M059J (cell line): Measurements from ENCODE around the gene CHKA. TPM values are rescaled to one million over a fixed set of nuclear protein-coding genes. Genes with fewer than 3 reads are reported as not detected.

Source experiments
- DNase-seq: peaks from one replicate; pipeline ENCODE4 v3.0.0-alpha.2; 2012; ENCODE audit warnings: low read depth
- total RNA-seq: library from RNA; depleted of rRNA; stranded (reverse); fragments of >200 nt; shearing (Covaris generic); gene quantifications from 2 replicates; pipeline ENCODE4 v1.2.3, GENCODE V29; 2014

The CHKA gene
- total RNA-seq, 1 experiment from 2014 or later, result 13.7 TPM

DNA sequence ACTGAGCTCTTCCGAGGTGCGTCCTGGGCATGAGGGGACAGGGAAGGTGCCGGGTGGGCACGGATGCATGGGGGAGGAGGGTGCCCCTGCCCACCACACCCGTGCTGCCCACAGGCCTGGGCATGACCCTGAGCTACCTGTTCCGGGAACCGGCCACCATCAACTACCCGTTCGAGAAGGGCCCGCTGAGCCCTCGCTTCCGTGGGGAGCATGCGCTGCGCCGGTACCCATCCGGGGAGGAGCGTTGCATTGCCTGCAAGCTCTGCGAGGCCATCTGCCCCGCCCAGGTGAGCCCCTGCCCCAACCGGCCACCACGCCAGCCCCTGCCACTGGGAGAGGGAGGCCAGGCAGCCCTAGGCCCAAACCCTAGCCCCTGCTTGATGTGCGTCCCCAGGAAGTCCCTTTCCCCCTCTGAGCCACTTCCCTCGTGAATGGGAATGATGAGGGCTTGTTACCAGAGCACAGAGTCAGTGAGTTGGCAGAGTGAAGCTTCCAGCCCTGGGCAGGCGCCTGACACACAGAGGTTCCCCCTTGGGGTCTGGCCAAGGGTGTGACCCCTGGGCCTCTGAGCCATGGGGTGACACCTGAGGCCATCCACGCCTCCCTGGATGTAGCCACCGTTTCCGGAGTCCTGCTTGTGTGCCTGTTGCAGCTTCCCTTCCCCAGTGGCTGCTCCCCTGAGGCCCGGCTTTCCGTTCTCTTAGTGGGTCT lies 88.0 kb downstream of the CHKA start:
- no peak for DNase-seq

DNA sequence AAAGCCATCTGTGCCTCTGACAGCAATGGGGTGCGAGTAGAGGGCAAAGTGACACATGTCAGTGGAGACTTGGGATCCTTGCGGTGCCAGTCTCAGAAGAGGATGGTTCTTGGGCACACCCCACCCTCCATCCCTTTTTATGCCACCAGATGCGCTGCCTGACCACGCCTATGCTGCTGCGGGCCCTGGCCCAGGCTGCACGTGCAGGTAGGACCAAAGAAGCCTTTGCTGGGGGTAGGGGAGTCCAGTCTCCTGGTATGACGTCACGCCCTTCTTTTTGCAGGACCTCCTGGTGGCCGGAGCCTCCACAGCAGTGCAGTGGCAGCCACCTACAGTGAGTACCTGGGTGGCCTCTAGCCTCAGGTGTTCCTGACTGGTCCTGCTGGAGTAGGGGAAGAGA lies 89.2 kb downstream of the CHKA start:
- no peak for DNase-seq

DNA sequence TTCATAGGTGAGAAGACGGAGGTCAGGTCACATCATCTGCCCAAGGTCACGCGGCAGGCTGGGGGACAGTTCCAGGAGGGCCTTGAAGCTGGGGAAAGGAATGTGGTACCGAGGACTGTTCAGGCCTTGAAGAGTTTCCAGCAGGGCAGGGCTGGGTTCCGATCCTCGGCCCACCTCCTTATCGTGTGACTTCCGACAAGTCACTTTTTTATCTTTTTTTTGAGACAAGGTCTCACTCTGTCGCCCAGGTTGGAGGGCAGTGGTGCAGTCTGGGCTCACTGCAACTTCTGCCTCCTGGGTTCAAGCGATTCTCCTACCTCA lies 90.1 kb downstream of the CHKA start:
- DNase-seq, result no peak

DNA sequence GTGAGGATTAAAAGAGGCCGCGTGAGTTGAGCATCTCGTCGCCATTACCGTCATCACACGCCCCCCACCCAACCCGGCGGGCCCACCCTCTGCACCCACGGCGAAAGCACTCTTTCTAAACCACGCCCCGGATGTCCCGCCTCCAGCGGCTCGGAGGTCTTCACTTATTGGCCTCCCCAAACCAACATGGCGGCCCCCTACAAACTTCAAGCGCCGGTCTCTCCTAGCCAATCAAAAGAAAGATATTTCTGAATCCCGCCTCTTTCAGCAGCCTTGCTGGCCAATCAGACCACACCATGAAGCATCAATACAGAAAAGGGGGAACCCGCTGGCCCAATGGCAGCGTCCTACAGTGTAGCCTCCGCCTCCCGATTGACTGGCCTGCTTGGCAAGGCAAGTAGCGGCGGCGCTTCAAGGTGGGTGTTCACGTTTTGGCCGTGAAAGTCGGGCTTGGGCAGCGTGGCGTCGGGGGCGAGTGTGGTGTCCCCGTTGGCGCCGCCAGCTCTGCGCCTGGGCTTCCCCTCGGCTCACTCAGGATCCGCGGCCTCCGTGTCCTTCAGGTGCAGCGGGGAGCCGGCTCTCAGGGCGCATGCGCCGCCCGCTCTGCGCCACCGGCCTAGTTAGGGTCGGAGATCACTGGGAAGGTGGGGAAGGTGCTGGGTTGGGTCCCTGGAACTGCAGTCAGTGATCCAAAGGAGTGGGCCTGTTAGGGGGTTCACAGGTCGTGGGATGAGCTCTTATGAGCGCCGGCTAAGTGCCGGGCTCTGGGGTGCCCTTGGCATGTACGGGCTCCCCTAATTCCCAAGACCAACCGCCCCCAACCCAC lies 90.7 kb downstream of the CHKA start, which contains the start of gene NDUFS8:
Gene NDUFS8, plus strand, starts transcription at position 364 of the 826 bp plus-strand sequence. CDS start 1,471 bp downstream, outside the sequence.
- DNase-seq, result peak; percentile 99

DNA sequence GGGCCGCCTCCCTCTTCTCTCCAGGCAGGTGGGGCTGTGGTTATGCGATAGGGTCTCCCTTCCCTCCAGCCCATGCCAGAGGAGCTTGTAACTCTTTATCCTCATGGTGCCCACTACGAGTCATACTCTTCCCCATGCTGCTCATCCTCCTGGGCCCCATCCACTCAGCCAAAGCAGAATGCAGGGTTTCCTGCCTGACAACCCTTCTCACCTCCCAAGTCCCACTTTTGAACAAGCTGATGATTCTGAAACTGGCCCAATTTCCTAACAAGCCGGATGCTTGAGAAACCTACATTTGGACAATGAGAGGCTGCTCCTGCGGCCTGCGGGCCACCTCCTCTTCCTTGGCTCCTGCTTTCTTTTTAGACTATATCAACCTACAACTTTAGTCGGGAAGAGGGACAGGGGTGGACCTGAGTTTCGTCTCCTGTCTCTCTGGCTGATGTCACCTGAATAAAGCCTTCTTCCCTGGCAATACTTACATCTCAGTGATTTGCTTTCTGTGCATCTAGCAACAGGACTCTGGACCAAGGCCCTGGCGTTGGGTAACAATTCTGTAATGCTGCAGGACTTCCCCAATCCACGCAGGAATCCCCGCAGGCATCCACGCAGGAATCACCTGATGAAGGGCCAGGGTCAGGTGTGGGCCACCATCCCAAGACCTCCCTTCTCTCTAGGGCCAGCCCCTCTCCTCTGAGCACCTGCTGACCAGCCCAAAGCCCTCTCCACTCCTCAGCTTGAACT lies 92.2 kb downstream of the CHKA start:
- peak; percentile 73 for DNase-seq

DNA sequence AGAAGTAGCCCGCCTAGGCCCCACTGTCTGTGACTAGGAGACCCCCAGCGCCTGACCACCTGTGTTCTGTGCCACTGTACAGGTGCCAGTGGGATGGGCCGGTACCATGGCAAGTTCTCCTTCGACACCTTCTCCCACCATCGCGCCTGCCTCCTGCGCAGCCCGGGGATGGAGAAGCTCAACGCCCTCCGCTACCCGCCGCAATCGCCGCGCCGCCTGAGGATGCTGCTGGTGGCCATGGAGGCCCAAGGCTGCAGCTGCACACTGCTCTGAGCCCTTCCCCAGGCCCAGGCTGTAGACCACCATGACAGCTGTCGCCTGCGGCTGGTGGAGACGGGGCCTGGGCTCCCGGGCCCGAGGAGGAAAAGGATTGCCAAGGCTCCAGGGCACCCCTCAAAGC lies 93.5 kb downstream of the CHKA start:
- DNase-seq, result no peak

DNA sequence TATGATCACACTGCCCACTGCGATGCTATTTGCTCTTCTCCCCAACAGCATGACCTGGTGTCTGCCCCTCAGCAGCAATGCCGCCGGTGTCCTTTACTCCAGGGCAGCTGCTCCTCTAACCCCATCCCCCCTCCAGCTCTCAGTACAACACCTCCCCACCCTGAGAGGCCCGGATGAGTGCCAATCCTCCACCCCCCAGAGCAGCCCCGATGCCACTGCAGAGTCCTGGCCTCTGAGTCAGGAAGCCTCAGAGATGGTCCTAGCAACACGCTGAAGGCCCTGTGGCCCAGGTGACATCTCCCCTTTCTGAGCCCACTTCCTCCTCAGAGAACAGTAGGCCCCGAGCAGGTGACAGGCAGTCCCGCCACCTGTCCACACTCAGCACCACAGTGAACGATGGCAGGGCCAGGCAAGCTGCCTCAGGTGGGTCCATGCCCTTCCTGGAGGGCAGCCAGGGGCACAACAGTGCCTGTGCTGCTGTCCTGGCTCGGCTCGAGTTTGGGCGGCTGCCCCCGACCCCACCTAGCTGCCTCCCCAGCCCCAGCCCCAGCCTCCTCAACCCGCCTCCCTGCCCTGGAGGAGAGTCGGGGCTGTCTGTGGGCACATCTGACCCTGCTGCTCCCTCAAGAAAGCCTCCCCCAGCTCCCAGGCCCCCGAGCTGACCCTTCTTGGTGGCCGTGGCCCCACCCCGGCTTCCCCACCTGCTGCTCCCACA lies 94.6 kb downstream of the CHKA start:
- peak; percentile 52 for DNase-seq

DNA sequence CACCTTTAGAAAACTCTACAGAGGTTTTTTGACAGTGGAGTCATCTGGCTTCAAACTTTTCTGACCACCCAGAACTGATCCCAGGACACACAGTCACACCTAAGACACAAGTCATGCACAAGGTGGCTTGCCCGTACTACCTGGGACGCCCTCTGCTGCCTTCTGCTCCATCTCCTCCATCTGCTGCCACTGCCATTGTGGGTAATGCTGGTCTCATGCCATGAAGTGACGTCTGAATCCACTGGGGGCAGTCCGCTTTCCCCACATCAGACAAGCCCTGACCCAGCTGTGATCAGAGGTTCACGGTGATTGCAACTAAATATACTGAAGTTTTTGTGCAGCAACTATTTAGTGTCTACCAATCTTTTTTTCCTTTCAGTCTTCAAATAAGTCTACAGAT lies 96.1 kb downstream of the CHKA start:
- DNase-seq, result no peak

DNA sequence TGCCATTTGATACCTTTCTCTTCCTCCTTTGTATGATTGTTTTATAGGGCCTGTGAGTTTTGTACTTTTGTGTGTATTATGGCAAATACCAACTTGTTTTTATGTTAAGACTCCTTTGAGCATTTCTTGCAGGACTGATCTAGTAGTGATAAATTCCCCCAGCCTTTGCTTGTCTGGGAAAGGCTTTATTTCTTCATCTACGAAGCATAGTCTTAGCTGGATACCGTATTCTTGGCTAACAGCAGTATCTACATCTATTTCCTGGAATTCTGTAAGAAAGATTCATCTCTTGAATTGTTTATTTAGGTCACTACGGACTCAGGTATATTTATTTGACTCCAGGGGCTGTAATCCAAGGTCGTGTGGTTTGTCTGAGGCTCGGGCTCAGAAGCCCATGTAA lies 96.7 kb downstream of the CHKA start:
- DNase-seq, result no peak

DNA sequence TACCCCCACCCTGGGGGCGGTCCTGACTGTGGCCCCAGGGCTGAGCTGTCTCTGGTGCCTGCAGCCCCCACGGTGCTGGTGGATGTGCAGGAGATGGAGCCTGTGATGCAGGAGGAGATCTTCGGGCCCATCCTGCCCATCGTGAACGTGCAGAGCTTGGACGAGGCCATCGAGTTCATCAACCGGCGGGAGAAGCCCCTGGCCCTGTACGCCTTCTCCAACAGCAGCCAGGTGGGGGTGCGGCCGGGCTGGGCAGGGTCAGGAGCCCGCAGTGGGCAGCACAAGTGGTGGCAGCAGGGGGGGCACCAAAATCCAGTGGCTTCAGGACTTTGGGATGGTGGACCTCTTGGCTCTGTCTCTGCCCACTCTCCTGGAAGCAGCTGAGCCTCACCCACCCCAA lies 98.7 kb downstream of the CHKA start:
- DNase-seq, result no peak

DNA sequence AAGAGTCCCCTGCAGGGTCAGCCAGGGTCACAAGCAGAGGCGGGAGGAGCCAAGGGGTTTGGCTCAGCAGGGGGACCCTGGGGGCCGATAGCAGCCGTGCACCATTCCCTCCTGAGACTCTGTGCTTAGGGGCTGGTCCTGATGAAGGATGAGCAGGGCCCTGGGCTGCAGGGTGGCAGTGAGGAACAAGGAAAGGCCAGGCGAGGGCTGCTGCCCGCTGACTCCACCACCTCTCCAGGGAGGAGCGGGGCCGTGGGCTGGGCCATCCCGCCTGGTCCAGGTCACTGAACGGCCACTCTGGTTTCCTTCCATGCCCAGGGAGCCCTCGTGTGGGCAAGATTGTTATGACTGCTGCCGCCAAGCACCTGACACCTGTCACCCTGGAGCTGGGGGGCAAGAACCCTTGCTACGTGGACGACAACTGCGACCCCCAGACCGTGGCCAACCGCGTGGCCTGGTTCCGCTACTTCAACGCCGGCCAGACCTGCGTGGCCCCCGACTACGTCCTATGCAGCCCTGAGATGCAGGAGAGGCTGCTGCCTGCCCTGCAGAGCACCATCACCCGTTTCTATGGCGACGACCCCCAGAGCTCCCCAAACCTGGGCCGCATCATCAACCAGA lies 99.9 kb downstream of the CHKA start:
- peak; percentile 63 for DNase-seq

DNA sequence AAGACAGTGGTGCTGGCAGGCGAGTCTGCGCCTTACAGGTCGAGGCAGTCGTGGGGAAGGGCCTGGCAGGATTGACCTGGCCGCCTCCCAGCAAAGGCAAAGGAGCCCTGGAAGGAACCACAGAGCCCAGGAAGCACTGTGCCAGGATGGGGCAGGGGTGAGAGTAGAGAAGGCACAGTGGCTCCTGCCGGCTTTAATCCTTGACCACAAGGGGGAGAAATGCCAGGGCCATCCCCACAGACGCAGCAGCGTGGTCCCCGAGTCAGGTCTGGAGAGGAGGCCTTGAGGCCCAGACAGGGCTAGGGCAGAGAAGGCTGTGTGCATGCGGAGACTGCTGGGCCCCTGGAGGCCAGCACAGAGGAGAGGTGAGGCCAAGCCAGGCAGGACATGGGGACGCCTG lies 100.6 kb downstream of the CHKA start:
- DNase-seq, result peak; percentile 84

DNA sequence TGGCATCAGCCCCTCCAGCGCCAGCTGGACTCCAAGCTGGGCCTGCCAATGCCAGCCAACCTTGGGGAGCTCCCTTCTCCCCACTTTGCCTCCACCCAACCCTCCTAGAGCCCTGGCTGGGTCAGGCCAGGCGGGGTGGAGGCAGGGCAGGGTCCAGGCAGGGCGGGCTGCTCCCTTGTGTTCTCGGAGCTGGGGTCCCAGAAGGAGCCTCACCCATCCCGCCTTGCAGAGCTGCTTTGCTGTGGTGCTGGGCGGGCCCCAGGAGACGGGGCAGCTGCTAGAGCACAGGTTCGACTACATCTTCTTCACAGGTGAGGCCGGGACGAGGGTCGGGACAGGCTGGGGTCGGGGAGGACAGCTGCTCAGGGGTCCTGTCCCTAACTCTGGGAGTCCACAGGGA lies 101.7 kb downstream of the CHKA start:
- no peak for DNase-seq

DNA sequence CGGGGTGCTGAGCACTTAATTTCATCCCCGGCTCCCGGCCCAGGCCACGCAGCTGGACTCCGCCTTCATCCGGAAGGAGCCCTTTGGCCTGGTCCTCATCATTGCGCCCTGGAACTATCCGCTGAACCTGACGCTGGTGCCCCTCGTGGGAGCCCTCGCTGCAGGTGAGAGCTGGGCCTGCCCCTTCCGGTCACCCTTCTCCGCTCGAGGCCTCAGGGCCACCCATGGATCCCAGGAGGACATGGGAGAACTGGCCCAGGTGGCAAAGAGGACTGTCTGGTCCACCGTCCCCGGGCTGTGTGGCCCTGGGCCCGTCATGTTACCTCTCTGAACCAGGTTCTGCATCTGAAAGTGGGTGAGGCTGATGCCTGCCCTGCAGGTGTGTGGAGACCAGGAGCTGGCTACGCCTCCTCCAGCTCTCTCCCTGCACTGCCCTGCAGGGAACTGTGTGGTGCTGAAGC lies 102.4 kb downstream of the CHKA start:
- DNase-seq, result no peak

DNA sequence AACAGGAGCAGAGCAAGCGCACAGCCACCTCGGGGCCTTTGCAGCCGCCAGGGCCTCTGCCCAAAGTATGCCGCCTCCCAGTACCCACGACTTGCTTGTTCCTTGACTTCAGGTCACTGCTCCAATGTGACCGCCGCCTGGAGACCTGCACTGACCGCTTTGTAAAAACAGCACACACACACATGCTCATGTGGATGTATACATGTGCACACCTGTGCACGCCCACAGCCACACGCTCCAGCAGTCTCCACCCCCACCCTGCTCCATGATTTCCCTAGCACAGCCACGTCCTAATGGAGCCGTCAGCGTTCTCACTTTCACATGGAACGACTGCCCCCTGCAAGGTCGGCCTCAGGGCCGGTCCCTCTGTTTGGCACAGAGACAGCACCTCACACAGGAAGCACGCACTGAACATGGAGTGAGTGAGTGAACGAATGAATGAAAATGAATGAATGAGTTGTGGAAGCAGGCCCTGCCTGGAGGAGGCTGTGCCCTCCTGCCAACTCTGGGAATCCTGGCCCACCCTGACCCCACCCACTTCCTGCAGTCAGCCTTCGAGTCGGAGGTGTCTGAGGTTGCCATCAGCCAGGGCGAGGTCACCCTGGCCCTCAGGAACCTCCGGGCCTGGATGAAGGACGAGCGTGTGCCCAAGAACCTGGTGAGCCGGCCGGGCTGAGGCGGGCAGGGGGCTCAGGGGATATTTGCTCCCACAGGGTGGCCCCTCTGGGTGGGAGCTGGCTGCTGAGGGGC lies 103.0 kb downstream of the CHKA start:
- DNase-seq, result no peak

DNA sequence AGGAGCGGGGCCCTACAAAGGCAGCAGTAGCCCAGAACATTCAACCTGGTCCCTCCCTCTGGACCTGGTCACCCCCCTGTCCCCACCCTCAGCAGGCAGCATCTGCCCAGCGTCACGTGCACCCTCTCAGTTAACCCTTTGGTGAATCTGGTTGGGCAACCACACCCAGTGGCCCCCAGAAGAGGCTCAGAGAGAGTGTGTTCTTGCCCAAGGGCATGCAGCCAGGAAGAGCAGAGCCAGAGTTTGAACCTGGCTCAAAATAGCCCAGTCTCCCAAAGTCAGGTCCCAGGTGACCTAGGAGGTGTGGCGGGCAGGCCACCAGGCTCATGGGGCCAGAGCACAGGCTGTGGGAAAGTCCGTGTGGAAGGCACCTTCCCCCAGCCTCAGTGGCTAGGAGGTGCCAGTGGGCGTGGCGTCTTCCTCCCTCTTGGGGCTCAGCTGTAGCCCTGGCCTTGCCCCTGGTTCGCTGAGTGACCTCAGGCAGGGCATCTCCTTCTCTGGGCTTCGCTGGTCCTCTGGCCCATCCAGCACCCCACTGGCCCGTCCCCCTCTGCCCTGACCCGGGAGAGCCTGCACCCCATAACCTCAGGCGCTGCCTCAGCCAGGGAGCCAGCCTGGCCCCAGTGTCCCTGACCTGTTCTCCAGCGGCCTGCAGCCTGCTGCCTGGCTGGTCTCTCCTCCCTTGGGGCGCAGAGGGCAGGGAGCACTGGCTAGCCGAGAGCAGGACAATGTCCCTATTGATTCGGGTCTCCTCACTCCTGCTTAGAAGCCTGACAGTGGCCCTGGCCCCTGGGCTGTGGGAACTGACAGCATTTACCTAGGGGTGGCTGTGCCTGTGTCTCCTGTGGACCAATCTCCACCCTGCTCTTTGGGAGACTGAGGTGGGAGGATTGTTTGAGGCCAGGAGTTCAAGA lies 104.0 kb downstream of the CHKA start:
- DNase-seq, result no peak

DNA sequence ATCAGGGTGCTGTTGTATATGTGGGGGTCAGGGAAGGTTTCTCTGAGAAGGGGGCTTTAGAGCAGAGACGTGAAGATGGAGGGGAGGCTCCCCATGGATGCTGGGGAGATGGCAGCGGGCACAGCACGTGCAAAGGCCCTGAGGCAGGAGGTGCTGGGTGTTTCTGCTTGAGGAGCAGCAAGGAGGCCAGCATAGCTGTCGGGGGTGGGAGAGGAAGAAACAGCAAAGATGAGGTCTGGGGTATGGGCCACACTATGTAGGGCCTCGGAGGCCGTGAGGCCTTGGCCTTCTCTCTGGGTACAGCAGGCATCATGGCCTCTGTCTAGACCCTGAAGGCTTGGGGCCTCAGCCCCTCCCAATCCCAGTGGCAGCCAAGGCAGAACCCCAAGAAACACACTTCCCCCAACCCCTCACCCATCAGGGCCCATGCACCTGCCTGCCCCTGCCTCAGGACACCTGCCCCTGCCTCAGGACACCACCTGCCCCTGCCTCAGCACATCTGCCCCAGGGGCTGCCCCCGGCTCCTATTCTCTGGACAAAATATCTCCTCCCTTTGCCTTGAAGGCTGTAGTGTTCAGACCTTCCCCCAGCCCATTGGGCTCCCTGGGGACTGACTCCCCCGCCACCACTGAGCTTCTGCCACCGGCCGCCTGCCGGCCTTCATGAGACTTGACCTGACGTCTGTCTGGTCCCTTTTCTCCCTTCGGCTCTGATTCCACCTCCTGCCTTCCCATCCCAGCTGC lies 104.9 kb downstream of the CHKA start:
- no peak for DNase-seq

DNA sequence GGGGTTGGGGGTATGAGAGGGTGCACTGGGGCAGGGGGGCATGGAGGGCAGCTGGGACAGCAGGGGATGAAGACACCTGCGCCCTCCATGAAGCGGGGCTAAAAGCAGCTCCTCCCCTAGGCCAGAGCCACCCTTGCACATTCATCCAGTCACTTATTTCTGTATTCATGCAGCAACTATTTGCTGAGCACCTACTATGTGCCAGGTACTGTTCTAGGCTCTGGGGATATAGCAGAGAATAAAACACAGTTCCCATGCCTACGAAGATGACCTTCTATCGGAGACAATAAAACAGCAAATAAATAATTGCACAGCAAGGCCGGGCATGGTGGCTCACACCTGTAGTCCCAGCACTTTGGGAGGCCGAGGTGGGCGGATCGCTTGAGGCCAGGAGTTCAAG lies 105.7 kb downstream of the CHKA start:
- no peak for DNase-seq

DNA sequence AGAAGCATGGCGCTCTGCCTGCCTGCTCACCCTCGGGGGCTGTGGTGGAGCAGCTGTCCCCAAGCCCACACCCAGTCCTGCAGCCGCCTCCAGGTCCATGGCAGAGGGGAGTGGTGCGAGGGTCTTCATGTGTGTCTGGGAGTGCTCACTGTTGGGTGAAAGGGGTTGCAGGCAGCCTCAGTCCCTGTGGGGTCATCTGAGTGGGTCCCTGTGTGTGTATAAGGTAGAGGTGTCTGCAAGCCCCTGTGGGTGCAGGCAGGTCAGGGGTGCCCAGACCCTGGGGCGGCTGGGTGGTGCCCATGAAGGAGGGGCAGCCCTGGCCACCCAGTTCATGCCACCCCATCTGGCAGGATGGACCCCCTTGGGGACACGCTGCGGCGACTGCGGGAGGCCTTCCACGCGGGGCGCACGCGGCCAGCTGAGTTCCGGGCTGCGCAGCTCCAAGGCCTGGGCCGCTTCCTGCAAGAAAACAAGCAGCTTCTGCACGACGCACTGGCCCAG lies 106.2 kb downstream of the CHKA start:
- DNase-seq, result no peak
